Liver (tissue), 3 donors: ENCODE data around the gene CHDH.
A peak's percentile ranks its signal among the peaks of the same experiment; 100 is the strongest.

Source experiments
- ATF3 ChIP-seq: IDR thresholded peaks from 2 replicates; pipeline ENCODE4 v1.6.1; 2016; ENCODE audit warnings: antibody characterized with exemption
- CTCF ChIP-seq: fragments of 150-350 bp; IDR thresholded peaks from 2 replicates; pipeline ENCODE4 v1.5.1; 2017; ENCODE audit warnings: improper control_type of control experiment, low read depth, low read length; ENCODE audit not compliant: missing input control
- EGR1 ChIP-seq, 2 donors: IDR thresholded peaks; 2 replicates each; pipeline ENCODE4 v1.6.1; 2016 to 2018; ENCODE audit warnings: antibody characterized with exemption in 2 of 2, low read depth in 2 of 2
- GABPA ChIP-seq, 2 donors: IDR thresholded peaks in 1 of 2; conservative IDR thresholded peaks in 1 of 2; 2 replicates each; pipeline ENCODE4 v1.6.1; 2016; ENCODE audit warnings: antibody characterized with exemption in 2 of 2, mild to moderate bottlenecking in 1 of 2, moderate library complexity in 1 of 2
- JUND ChIP-seq, 2 donors: IDR thresholded peaks; 2 replicates each; pipeline ENCODE4 v1.6.1; 2016; ENCODE audit warnings: antibody characterized with exemption in 2 of 2
- MAX ChIP-seq: IDR thresholded peaks from 2 replicates; pipeline ENCODE4 v1.6.1; 2016; ENCODE audit warnings: antibody characterized with exemption
- RAD21 ChIP-seq, 2 donors: IDR thresholded peaks; 2 replicates each; pipeline ENCODE4 v1.6.1; 2016; ENCODE audit warnings: antibody characterized with exemption in 2 of 2, mild to moderate bottlenecking in 2 of 2
- REST ChIP-seq: IDR thresholded peaks from 2 replicates; pipeline ENCODE4 v1.6.1; 2016; ENCODE audit warnings: antibody characterized with exemption, mild to moderate bottlenecking
- RXRA ChIP-seq, 2 donors: IDR thresholded peaks; 2 replicates each; pipeline ENCODE4 v1.6.1; 2017 to 2018; ENCODE audit warnings: antibody characterized with exemption in 2 of 2, mild to moderate bottlenecking in 1 of 2
- SP1 ChIP-seq: IDR thresholded peaks from 2 replicates; pipeline ENCODE4 v1.6.1; 2018; ENCODE audit warnings: antibody characterized with exemption, mild to moderate bottlenecking
- TAF1 ChIP-seq: conservative IDR thresholded peaks from 2 replicates; pipeline ENCODE4 v1.6.1; 2016; ENCODE audit warnings: antibody characterized with exemption, mild to moderate bottlenecking
- YY1 ChIP-seq: IDR thresholded peaks from 2 replicates; pipeline ENCODE4 v1.6.1; 2016; ENCODE audit warnings: antibody characterized with exemption, mild to moderate bottlenecking
- donor health status: healthy.
- donor health status: healthy.

- TF ChIP-seq CTCF, result no peak
- TF ChIP-seq RXRA (IDR thresholded peaks at IDR 0.05), result no peak
- no peak for TF ChIP-seq GABPA (IDR thresholded peaks at IDR 0.05 in 1 of 2, conservative IDR thresholded peaks at IDR 0.05 in 1 of 2)
- TF ChIP-seq JUND (IDR thresholded peaks at IDR 0.05), result no peak
- no peak for TF ChIP-seq SP1
- TF ChIP-seq EGR1 (IDR thresholded peaks at IDR 0.05; ENCODE audit: low read depth in 2 of 2), result no peak
- no peak for TF ChIP-seq TAF1
- peak in 1 of 2 donors; percentile 20 for TF ChIP-seq RAD21 (IDR thresholded peaks at IDR 0.05)
- no peak for TF ChIP-seq ATF3
- no peak for TF ChIP-seq YY1
- TF ChIP-seq MAX, result no peak
- TF ChIP-seq REST, result no peak
Measured at GRCh38 chr3:53806182-53807116, 39.8 kb downstream of the CHDH start.
